ENCODE results near the gene C14orf119. TPM values are rescaled to one million over a fixed set of nuclear protein-coding genes. Genes with fewer than 3 reads are reported as not detected.

Gene C14orf119
- total RNA-seq, 1 donor from 2014 or later, result 27.5 TPM

DNA sequence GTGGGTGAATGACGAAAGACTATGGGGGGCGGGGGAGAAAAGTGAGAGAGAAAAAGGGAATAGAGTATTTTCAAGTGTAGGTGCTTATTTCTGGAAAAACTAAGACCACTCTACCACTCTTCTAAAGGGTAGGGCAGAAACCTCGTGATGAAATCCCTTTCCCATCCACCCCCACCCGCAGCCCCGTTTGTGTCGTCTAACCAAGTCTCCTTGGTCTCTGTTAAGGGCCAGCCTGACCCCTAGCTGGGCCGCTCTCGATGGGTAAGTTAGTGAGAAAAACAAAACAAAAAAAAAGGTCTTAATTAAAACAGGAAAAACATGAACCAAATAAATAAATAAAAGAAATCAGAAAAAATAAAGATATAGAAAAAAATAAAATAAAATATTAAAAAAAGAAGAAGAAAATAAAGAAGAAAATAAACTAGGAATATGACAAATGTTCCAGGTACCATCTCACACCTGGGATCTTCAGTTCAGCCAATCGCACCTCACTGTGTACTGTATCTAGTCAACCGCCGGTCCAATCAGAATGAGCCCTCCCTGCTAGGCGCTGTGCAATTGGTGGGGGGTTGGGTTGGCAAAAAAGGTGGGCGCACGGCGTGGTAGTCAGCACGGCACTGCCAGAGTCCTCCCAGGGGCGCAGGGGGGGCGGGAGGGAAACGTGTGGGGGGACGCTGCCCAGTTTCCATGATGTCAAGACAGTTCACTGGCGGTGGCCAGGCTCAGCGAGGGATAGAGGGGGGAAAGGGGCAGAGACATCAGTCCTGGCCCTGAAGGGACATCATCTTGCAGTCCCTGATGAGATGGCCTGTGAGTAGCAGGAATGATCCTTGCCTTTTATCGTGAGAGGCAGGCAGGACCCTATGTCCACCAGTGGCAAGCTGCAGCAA, 28.2 kb upstream of the C14orf119 start:
- TF ChIP-seq, protein P1, sequence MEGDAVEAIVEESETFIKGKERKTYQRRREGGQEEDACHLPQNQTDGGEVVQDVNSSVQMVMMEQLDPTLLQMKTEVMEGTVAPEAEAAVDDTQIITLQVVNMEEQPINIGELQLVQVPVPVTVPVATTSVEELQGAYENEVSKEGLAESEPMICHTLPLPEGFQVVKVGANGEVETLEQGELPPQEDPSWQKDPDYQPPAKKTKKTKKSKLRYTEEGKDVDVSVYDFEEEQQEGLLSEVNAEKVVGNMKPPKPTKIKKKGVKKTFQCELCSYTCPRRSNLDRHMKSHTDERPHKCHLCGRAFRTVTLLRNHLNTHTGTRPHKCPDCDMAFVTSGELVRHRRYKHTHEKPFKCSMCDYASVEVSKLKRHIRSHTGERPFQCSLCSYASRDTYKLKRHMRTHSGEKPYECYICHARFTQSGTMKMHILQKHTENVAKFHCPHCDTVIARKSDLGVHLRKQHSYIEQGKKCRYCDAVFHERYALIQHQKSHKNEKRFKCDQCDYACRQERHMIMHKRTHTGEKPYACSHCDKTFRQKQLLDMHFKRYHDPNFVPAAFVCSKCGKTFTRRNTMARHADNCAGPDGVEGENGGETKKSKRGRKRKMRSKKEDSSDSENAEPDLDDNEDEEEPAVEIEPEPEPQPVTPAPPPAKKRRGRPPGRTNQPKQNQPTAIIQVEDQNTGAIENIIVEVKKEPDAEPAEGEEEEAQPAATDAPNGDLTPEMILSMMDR (IDR thresholded peaks at IDR 0.05; ENCODE audit: insufficient read depth, low read length, poor library complexity, severe bottlenecking), result no peak
- no peaks in the 10 kb centered on the region for H3K27me3 ChIP-seq (ENCODE audit: control insufficient read depth, insufficient read depth, low read length)
- no peak for DNase-seq (ENCODE audit: low read depth)
- H3K36me3 ChIP-seq (ENCODE audit: control insufficient read depth, insufficient read depth, low read length), result peaks cover 13% of the 10 kb centered on the region
- no peak overlapping the region for H3K4me3 ChIP-seq (ENCODE audit: low read depth, low read length)

DNA sequence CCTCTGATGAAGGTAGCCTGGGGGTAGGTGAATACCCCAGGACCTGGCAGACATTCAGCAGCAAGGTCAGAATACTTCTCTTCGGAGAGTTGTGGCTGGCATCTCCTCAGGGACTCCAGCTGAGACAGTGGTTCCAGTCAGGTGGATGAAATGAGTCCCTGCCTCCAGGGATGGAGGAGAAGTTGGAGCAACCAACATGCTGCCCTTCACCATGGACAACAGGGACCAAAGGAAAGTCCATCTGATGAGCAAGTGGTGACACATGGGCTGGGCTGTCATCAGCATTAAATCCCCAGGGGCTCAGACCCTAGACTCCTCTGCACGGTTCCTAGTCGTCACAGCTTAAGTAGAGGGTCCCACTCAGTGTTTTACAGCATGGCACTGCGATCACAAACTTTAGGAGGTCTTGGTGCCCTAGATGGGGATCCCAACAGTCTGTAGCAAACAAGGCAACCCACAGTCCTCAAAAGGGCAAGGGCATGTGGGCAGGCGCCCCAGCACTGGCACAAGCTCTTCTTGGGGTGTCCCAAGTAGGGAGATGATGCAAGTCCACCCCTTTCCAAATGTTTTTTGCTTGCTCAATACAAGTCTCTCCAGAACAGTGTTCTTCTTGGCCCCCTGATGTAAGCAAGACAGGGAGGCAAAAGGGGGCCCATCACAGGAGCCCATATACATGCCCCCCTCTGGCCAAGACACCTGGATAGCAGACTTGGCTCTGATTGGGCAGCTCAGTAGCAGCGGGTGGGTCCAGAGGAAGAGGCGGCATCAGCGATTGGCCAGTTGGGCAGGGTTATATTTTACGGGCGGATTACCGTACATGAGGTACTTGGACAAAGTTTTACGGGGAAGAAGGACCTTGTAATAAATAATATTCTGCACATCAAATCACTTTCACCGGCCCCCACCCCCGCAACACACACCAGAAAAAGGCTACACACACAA, 27.2 kb upstream of the C14orf119 start:
- DNase-seq (ENCODE audit: low read depth), result no peak
- TF ChIP-seq, protein P1 (IDR thresholded peaks at IDR 0.05; ENCODE audit: insufficient read depth, low read length, poor library complexity, severe bottlenecking), result no peak
- Histone ChIP-seq H3K4me3 (ENCODE audit: low read depth, low read length) (no peak overlapping the region), H3K27me3 (ENCODE audit: control insufficient read depth, insufficient read depth, low read length) (no peaks in the 10 kb centered on the region), H3K36me3 (ENCODE audit: control insufficient read depth, insufficient read depth, low read length) (peaks cover 13% of the 10 kb centered on the region)

DNA sequence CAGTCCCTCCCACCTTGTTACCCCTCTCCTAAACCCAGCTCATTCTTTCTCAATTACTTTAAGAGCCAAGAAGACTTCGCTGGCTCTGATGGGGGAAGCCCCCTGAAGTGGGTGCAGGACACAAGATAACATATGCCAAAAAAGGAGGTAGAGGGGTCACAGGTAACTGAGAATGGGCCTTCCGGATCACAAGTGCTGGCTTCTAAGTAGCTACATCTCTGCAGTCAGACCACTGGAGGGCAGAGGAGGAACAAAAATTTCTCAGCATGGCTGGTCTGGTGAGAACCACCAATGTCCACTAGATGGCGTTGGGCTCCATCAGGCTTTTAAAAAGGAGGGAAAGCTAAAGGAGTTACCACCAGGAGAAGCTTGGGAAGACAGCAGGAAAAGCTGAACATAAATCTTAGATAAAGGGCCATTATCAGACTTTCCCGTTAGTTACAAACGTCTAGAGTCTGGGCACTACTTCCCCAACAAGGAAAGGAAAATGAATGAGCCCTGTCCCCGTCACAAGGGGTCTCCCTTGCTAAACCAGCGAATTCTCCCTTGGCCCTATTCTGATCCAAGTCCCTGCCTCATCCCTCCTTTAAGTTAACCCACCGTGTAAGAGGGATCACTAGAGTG, 26.4 kb upstream of the C14orf119 start:
- no peak overlapping the region for H3K4me3 ChIP-seq (ENCODE audit: low read depth, low read length)
- H3K27me3 ChIP-seq (ENCODE audit: control insufficient read depth, insufficient read depth, low read length), result no peaks in the 10 kb centered on the region
- peaks cover 11% of the 10 kb centered on the region for H3K36me3 ChIP-seq (ENCODE audit: control insufficient read depth, insufficient read depth, low read length)
- peak; percentile 70 for DNase-seq (ENCODE audit: low read depth)
- TF ChIP-seq, protein P1 (IDR thresholded peaks at IDR 0.05; ENCODE audit: insufficient read depth, low read length, poor library complexity, severe bottlenecking), result peak; percentile 99

DNA sequence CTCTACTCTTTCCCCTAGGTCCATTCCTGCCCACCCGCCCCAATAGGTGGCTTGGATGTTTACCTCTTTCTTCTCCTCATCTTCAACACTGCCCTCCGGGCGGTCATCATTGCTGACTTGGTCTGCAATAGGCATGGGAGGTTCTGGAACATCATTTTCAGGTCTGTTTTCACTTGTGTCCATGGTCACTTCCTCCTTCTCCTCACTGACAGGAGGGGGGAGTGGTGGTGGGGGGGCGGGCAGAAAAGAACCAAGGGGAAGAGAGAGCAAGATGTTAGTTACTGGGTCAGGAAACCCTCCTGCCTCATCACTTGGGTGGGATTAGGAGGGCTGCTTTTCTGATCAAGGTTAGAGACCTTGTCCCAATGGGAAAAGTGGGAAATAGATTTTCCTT, 25.9 kb upstream of the C14orf119 start:
- H3K27me3 ChIP-seq (ENCODE audit: control insufficient read depth, insufficient read depth, low read length), result no peaks in the 10 kb centered on the region
- TF ChIP-seq, protein P1 (IDR thresholded peaks at IDR 0.05; ENCODE audit: insufficient read depth, low read length, poor library complexity, severe bottlenecking), result no peak
- no peak overlapping the region for H3K4me3 ChIP-seq (ENCODE audit: low read depth, low read length)
- H3K36me3 ChIP-seq (ENCODE audit: control insufficient read depth, insufficient read depth, low read length), result peaks cover 11% of the 10 kb centered on the region
- DNase-seq (ENCODE audit: low read depth), result no peak

DNA sequence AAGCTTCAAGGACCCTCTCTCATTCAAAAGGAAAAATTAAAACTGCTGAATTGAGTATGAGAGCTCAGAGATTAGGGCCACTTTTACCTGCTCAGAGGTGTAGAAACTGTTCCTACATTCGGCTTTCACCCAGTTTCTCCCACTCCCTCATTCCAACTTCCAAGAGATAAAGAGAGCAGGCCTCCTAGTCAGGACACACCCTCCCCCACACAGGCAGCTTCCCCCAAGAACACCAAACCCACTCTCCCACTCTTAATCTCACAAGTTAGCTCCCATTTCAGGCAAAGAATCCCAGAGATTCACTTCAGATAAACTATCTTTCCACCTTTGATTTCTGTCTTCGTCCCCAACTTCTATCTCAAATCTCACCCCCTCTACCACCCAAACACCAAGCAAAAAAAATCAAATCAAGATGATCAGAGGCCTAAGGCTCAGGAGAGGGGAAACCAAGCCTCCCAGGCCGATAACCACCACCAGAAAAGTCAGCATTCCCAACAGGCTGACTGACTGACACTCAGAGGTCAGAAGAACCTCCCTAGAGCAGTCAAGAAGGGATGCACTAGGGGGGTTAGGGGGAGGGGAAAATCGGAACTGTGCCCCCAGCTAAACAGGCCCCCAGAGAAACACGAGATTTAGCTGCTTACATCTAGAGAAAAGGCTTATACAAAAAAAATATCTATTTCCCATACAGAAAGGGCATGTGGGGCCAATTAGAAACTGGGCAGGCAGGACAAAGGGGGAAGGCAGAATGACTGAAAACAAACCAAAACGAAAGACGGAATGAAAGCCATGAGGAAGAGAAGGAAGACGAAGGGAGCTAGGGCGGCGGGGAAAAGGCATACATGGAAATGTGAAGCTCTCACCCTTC, 24.8 kb upstream of the C14orf119 start:
- H3K4me3 ChIP-seq (ENCODE audit: low read depth, low read length), result peak overlapping the region; percentile 79
- TF ChIP-seq, protein P1 (IDR thresholded peaks at IDR 0.05; ENCODE audit: insufficient read depth, low read length, poor library complexity, severe bottlenecking), result no peak
- no peak for DNase-seq (ENCODE audit: low read depth)
- no peaks in the 10 kb centered on the region for H3K27me3 ChIP-seq (ENCODE audit: control insufficient read depth, insufficient read depth, low read length)
- peaks cover 12% of the 10 kb centered on the region for H3K36me3 ChIP-seq (ENCODE audit: control insufficient read depth, insufficient read depth, low read length)
